CMK (cell line): ENCODE results near the gene PHEX.

Experiments
- DNase-seq: peaks from one replicate; pipeline ENCODE4 v3.0.0-alpha.2; 2010; ENCODE audit warnings: low read depth

PHEX gene

GRCh38 chrX:22040184-22040583 is 8.1 kb downstream of the PHEX start:
- DNase-seq, result no peak

- DNase-seq, result no peak
These were observed 9.9 kb downstream of the PHEX start for GRCh38 chrX:22041907-22042530.

GRCh38 chrX:22043872-22044271 is 11.7 kb downstream of the PHEX start:
- DNase-seq, result no peak

GRCh38 chrX:22047468-22047867 is 15.3 kb downstream of the PHEX start:
- DNase-seq, result no peak

GRCh38 chrX:22053481-22053880 is 21.4 kb downstream of the PHEX start:
- no peak for DNase-seq

- DNase-seq, result no peak
These were observed 24.1 kb downstream of the PHEX start for GRCh38 chrX:22056235-22056634.

GRCh38 chrX:22057667-22058066 is 25.5 kb downstream of the PHEX start:
- DNase-seq, result no peak

- no peak for DNase-seq
These were observed 27.6 kb downstream of the PHEX start for GRCh38 chrX:22059775-22060174.

- no peak for DNase-seq
These were observed 28.5 kb downstream of the PHEX start for GRCh38 chrX:22060415-22061280.

GRCh38 chrX:22063284-22063683 is 31.2 kb downstream of the PHEX start:
- DNase-seq, result no peak

- no peak for DNase-seq
These were observed 37.5 kb downstream of the PHEX start for GRCh38 chrX:22069586-22069985.

- no peak for DNase-seq
These were observed 41.8 kb downstream of the PHEX start for GRCh38 chrX:22073928-22074327.

- no peak for DNase-seq
These were observed 46.0 kb downstream of the PHEX start for GRCh38 chrX:22078117-22078516.

- DNase-seq, result no peak
These were observed 49.5 kb downstream of the PHEX start for GRCh38 chrX:22081475-22082092.

GRCh38 chrX:22086003-22086402 is 53.9 kb downstream of the PHEX start:
- DNase-seq, result no peak

GRCh38 chrX:22087011-22087557 is 55.0 kb downstream of the PHEX start:
- no peak for DNase-seq

- no peak for DNase-seq
These were observed 56.2 kb downstream of the PHEX start for GRCh38 chrX:22088326-22088725.

GRCh38 chrX:22090181-22090580 is 58.1 kb downstream of the PHEX start:
- DNase-seq, result no peak

- DNase-seq, result no peak
These were observed 61.4 kb downstream of the PHEX start for GRCh38 chrX:22093550-22093949.

- no peak for DNase-seq
These were observed 63.2 kb downstream of the PHEX start for GRCh38 chrX:22095286-22095685.

- DNase-seq, result no peak
These were observed 63.7 kb downstream of the PHEX start for GRCh38 chrX:22095856-22096255.

- no peak for DNase-seq
These were observed 65.0 kb downstream of the PHEX start for GRCh38 chrX:22097012-22097694.
